Left lung (tissue), 10 donors: ENCODE results near the gene HIPK4. TPM values are rescaled to one million over a fixed set of nuclear protein-coding genes. Genes with fewer than 3 reads are reported as not detected.
A peak's percentile ranks its signal among the peaks of the same experiment; 100 is the strongest.

ENCODE experiments used
- ATAC-seq: fragments of 200-7000 bp; cut with Tn5 transposase; one replicate; pipeline ENCODE4 v1.9.1; 2020; ENCODE audit warnings: moderate library complexity
- DNase-seq, 4 donors: peaks; one replicate each; pipeline ENCODE4 v3.0.0-alpha.2; 2013 to 2020
- H3K27ac ChIP-seq, 2 donors: fragments of 200-600 bp; sonication (generic) in 1 of 2; one replicate each; pipeline versions ENCODE4 v1.5.0 to v1.8.0; 2020 to 2021
- H3K27me3 ChIP-seq, 2 donors: fragments of 200-600 bp; sonication (generic) in 1 of 2; one replicate each; pipeline versions ENCODE4 v1.5.0 to v1.8.0; 2020 to 2021
- H3K36me3 ChIP-seq, 2 donors: fragments of 200-600 bp; sonication (generic) in 1 of 2; one replicate each; pipeline versions ENCODE4 v1.5.0 to v1.8.0; 2020 to 2021
- H3K4me1 ChIP-seq, 2 donors: fragments of 200-600 bp; one replicate each; pipeline ENCODE4 v1.8.0; 2021
- H3K4me3 ChIP-seq, 2 donors: fragments of 200-600 bp; sonication (generic) in 1 of 2; one replicate each; pipeline versions ENCODE4 v1.5.0 to v1.8.0; 2020 to 2021; ENCODE audit warnings: mild to moderate bottlenecking in 1 of 2
- H3K9me3 ChIP-seq, 2 donors: fragments of 200-600 bp; sonication (generic) in 1 of 2; one replicate each; pipeline versions ENCODE4 v1.5.0 to v1.8.0; 2020 to 2021
- intact Hi-C, 2 donors: fragments of 100-400 bp; cut with DNase I; formaldehyde crosslinking; loops; one replicate each; pipeline versions ENCODE4 v1.11.2 to v1.14.2; 2022
- polyA plus RNA-seq, 6 donors: library from polyadenylated mRNA; unstranded; fragments of 120-200 nt; gene quantifications; one replicate each; pipeline ENCODE4 v1.2.1, GENCODE V29; 2013; ENCODE audit not compliant: insufficient read length in 6 of 6
- total RNA-seq, 2 donors: library from RNA; stranded (reverse); fragmentation: NEBNext Ultra II Directional; extraction: Animal tissue kit (Norgen Biotek cat#: 25700); gene quantifications; one replicate each; pipeline ENCODE4 v1.2.1, GENCODE V29; 2021
- TF ChIP-seq, protein P1 (sequence below), 2 donors: fragments of 200-600 bp; sonication (generic) in 1 of 2; IDR thresholded peaks; one replicate each; pipeline versions ENCODE4 v1.5.0 to v1.8.0; 2021; ENCODE audit warnings: antibody characterized with exemption in 2 of 2
- donor health status: DM: no; HTN: yes; CAD: no.
- donor health status: DM: no; HTN: no; CAD: no.

Gene HIPK4
- total and polyA plus RNA-seq, 8 donors = 0.09 to 0.35 (median 0.27) TPM

DNA sequence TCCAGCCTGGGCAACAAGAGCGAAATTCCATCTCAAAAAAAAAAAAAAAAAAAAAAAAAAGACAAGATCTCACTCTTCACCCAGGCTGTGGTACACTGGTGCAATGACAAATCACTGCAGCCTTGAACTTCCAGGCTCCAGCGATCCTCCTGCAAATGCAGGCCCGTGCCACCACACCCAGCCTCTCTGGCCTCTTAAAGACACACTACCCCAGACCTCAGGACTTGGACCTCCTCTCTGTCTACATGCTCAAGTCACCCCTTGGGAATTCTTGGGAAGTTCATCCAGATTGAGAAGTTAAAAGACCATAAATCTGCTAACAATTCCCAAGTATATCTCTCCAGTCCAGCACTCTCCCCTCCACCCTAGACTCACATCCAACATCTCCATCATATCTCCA, 10.6 kb upstream of the HIPK4 start:
- H3K9me3 ChIP-seq = no peaks in the 10 kb centered on the region
- H3K27ac ChIP-seq = no peak overlapping the region
- no peak for DNase-seq
- TF ChIP-seq, protein P1, sequence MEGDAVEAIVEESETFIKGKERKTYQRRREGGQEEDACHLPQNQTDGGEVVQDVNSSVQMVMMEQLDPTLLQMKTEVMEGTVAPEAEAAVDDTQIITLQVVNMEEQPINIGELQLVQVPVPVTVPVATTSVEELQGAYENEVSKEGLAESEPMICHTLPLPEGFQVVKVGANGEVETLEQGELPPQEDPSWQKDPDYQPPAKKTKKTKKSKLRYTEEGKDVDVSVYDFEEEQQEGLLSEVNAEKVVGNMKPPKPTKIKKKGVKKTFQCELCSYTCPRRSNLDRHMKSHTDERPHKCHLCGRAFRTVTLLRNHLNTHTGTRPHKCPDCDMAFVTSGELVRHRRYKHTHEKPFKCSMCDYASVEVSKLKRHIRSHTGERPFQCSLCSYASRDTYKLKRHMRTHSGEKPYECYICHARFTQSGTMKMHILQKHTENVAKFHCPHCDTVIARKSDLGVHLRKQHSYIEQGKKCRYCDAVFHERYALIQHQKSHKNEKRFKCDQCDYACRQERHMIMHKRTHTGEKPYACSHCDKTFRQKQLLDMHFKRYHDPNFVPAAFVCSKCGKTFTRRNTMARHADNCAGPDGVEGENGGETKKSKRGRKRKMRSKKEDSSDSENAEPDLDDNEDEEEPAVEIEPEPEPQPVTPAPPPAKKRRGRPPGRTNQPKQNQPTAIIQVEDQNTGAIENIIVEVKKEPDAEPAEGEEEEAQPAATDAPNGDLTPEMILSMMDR (IDR thresholded peaks at IDR 0.05) = no peak
- intact Hi-C loops = no loop called here
- no peak for ATAC-seq
- no peaks in the 10 kb centered on the region for H3K27me3 ChIP-seq
- peaks cover 3 to 29% of the 10 kb centered on the region in 2 donors for H3K4me1 ChIP-seq
- no peak overlapping the region for H3K4me3 ChIP-seq
- H3K36me3 ChIP-seq = peaks cover 0 to 21% of the 10 kb centered on the region in 2 donors

DNA sequence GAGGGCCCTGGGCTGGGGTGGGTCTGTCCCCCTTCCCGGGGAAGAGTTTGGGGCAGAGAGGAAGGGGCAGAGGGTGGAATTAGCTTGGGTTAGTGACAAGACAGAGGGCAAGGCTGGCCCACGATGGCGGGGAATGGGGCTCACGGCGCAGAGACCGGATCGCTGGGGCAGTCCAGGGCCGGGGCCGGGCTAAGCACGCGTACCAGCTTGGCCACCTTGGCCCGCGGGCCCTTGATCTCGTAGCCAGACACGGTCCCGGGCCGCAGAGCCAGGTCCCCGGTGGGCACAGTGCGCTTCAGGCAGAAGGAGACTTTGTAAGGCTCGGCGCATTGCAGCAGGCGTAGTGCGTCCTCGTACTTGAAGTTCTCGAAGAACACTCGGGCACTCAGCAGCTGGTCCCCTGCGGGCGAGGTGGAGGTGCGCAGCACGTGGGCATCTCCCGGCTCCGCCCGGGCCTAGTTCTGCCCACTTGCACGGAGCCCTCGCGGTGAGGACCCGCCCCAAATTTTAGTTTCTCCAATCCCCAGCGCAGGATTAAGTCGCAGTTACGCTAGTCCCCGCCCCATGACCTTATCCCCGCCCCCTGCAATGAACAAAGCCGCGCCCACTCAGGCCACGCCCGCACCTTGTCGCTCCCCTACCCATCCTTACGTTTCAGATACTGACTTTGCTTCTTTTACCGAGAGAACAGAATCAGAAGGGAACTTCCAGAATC, 8.6 kb upstream of the HIPK4 start:
- peak in 3 of 4 donors; percentile 74 to 83 (median 76) for DNase-seq
- Histone ChIP-seq H3K27me3 (no peaks in the 10 kb centered on the region), H3K36me3 (peaks cover 0 to 21% of the 10 kb centered on the region in 2 donors), H3K4me1 (peaks cover 3 to 15% of the 10 kb centered on the region in 2 donors), H3K4me3 (no peak overlapping the region), H3K9me3 (no peaks in the 10 kb centered on the region), H3K27ac (no peak overlapping the region)
- ATAC-seq = peak; percentile 80
- intact Hi-C loops = no loop called here
- TF ChIP-seq, protein P1 (IDR thresholded peaks at IDR 0.05) = no peak

DNA sequence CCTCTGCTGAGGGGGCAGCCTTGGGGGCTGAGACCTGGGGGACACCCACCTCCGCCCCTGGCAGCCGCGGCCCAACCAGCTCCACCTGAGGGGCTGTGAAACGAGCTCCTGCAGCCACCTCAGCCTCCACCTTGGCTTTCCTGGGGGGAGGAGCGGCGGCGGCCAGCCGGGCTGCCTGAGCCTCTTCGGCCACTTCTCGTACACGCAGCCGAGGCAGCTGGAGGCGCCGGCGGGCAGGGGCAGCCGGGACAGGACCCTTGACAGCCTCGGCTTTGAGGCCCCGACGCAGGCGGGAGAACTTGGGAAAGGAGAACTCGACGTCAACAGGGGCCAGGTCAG, 7.6 kb upstream of the HIPK4 start:
- DNase-seq (peak in 1 of 4 donors; percentile 75), ATAC-seq (no peak)
- Histone ChIP-seq H3K4me1 (peaks cover 0 to 15% of the 10 kb centered on the region in 2 donors), H3K27me3 (no peaks in the 10 kb centered on the region), H3K36me3 (peaks cover 0 to 21% of the 10 kb centered on the region in 2 donors), H3K9me3 (no peaks in the 10 kb centered on the region), H3K27ac (no peak overlapping the region), H3K4me3 (no peak overlapping the region)
- intact Hi-C loops = no loop called here
- TF ChIP-seq, protein P1 (IDR thresholded peaks at IDR 0.05) = no peak

DNA sequence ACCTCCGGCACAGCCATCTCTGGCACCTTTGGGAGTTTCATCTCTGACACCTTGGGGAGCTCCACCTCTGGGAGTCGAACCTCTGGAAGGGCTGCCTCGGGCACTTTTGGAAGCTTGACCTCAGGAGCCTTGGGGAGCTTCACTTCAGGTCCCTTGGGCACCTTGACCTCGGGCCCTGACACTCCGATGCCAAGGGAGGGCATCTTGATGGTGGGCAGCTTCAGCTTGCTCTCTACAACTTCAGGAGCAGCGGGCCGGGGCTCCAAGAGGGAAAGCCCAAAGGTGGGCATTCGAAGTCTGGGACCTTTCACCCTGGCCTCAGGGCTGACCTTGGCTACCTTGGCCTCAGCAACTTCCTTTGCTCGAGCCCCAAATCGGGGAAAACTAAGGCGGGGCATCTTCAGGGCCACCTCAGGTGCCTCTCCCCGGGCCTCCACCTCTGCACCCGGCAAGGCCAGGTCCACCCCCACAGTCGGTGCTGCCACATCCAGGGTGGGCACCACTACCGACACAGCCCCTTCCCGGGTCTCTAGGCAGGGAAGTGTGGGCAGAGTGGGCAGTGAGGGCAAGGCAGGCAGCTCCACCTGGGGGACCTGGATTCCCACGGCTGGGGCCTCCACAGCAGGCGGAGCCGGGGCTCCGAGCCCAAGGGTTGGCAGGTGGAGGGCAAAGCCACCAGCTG, 7.0 kb upstream of the HIPK4 start:
- DNase-seq (no peak), ATAC-seq (no peak)
- intact Hi-C loops = no loop called here
- Histone ChIP-seq H3K4me1 (peaks cover 0 to 15% of the 10 kb centered on the region in 2 donors), H3K27ac (no peak overlapping the region), H3K36me3 (peaks cover 0 to 21% of the 10 kb centered on the region in 2 donors), H3K27me3 (no peaks in the 10 kb centered on the region), H3K4me3 (no peak overlapping the region), H3K9me3 (no peaks in the 10 kb centered on the region)
- TF ChIP-seq, protein P1 (IDR thresholded peaks at IDR 0.05) = no peak

- intact Hi-C loops = no loop called here
- no peaks in the 10 kb centered on the region for H3K27me3 ChIP-seq
- ATAC-seq = no peak
- TF ChIP-seq, protein P1 (IDR thresholded peaks at IDR 0.05) = no peak
- no peaks in the 10 kb centered on the region for H3K9me3 ChIP-seq
- H3K27ac ChIP-seq = no peak overlapping the region
- DNase-seq = no peak
- no peak overlapping the region for H3K4me3 ChIP-seq
- H3K36me3 ChIP-seq = peaks cover 0 to 21% of the 10 kb centered on the region in 2 donors
- peaks cover 0 to 19% of the 10 kb centered on the region in 2 donors for H3K4me1 ChIP-seq
These were observed 6.0 kb upstream of the HIPK4 start for GRCh38 chr19:40395956-40396355.
